ENCODE data around the gene ANKRD34A. TPM values are rescaled to one million over a fixed set of nuclear protein-coding genes. Genes with fewer than 3 reads are reported as not detected.

The ANKRD34A gene
- total and polyA plus RNA-seq, 2 donors = 0.21 to 1.4 TPM

Other genes starting within 250 kb of the ANKRD34A start
- 1.0 TPM for gene CD160, start 245.1 kb downstream of the ANKRD34A start, total RNA-seq
- 0.25 TPM for gene CD160, start 245.1 kb downstream of the ANKRD34A start, polyA plus RNA-seq
- 32.4 TPM for gene RNF115, start 140.5 kb downstream of the ANKRD34A start, total RNA-seq
- gene RNF115, start 140.5 kb downstream of the ANKRD34A start, polyA plus RNA-seq = 9.1 TPM
- gene POLR3C, start 140.4 kb downstream of the ANKRD34A start, total RNA-seq = 25.6 TPM
- 23.5 TPM for gene POLR3C, start 140.4 kb downstream of the ANKRD34A start, polyA plus RNA-seq
- gene NUDT17, start 118.9 kb downstream of the ANKRD34A start, total RNA-seq = 5.9 TPM
- 5.0 TPM for gene NUDT17, start 118.9 kb downstream of the ANKRD34A start, polyA plus RNA-seq
- gene PIAS3, start 105.5 kb downstream of the ANKRD34A start, total RNA-seq = 27.0 TPM
- 48.1 TPM for gene PIAS3, start 105.5 kb downstream of the ANKRD34A start, polyA plus RNA-seq
- 2.2 TPM for gene ANKRD35, start 78.7 kb downstream of the ANKRD34A start, total RNA-seq
- gene ANKRD35, start 78.7 kb downstream of the ANKRD34A start, polyA plus RNA-seq = 13.2 TPM
- 3.5 TPM for gene ITGA10, start 54.5 kb downstream of the ANKRD34A start, total RNA-seq
- 6.2 TPM for gene ITGA10, start 54.5 kb downstream of the ANKRD34A start, polyA plus RNA-seq
- 26.4 TPM for gene PEX11B, start 45.9 kb downstream of the ANKRD34A start, total RNA-seq
- gene PEX11B, start 45.9 kb downstream of the ANKRD34A start, polyA plus RNA-seq = 29.9 TPM
- gene RBM8A, start 37.1 kb downstream of the ANKRD34A start, total RNA-seq = 51.3 TPM
- 107 TPM for gene RBM8A, start 37.1 kb downstream of the ANKRD34A start, polyA plus RNA-seq
- 29.6 TPM for gene LIX1L, start 6.6 kb downstream of the ANKRD34A start, total RNA-seq
- gene LIX1L, start 6.6 kb downstream of the ANKRD34A start, polyA plus RNA-seq = 25.6 TPM
- 16.5 TPM for gene POLR3GL, start 115 bp upstream of the ANKRD34A start, total RNA-seq
- gene POLR3GL, start 115 bp upstream of the ANKRD34A start, polyA plus RNA-seq = 46.6 TPM
- 920 TPM for gene TXNIP, start 32.0 kb upstream of the ANKRD34A start, total RNA-seq
- 1,029 TPM for gene TXNIP, start 32.0 kb upstream of the ANKRD34A start, polyA plus RNA-seq
- 9.4 TPM for gene HJV, start 57.2 kb upstream of the ANKRD34A start, total RNA-seq
- gene HJV, start 57.2 kb upstream of the ANKRD34A start, polyA plus RNA-seq = 0.11 TPM
- 4.7 TPM for gene NBPF10, start 180.2 kb upstream of the ANKRD34A start, total RNA-seq
- 0.71 TPM for gene NBPF10, start 180.2 kb upstream of the ANKRD34A start, polyA plus RNA-seq